GM08714 (cell line): ENCODE measurements around the gene WRAP73.

Experiments
- H3K4me3 ChIP-seq: fragments of 200-500 bp; sonication (Bioruptor generic); 2 replicates; pipeline ENCODE4 v1.5.1; 2014; ENCODE audit warnings: mild to moderate bottlenecking, low read length, inconsistent platforms
- ZNF274 ChIP-seq: IDR thresholded peaks from 2 replicates; pipeline ENCODE4 v1.6.1; 2012; ENCODE audit warnings: mild to moderate bottlenecking, low read depth, low read length

WRAP73 gene

DNA sequence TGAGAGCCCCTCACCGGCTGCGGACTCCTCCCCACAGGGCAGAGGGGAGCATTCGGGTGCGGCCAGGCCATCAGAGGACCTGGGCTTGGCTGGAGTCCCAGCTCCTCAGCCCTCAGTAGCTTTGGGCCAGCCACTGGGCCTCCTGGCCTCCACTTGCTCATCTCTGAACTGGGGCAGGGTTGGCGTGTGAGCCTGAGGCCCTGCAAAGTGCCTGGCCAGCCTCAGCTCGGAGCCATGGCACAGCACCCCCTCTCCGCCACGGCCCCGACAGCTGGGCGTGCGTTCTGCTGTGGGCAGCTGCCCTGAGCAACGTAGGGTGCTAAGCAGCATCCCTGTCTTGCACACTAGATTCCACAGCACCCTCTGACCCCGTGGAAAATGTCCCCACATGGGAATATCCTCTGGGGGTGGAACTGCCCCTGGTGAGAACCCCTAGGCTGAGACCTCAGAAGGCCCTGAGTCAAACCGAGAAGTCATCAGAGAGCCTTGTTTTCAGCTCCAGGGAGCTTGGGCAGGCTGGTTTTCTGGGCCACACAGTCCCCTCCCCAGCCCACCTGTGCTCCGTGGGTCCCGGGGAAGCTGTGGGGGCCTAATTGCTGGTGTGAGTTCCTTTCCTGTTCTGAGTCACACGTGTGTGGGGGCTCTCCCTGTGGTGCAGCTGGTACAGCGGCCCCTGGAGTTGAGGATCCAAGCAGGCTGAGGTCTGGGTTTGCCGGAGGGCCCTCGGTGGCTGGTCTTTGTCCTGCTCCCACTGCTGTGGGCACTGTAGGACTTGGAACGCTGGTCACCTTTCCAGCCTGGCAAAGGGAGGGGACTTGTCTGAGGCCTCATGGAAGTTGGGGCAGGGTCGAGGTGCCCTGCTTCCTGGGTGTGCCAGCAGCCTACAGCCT, 26.9 kb upstream of the WRAP73 start:
- no peak for TF ChIP-seq ZNF274
- no peak overlapping the region for H3K4me3 ChIP-seq

DNA sequence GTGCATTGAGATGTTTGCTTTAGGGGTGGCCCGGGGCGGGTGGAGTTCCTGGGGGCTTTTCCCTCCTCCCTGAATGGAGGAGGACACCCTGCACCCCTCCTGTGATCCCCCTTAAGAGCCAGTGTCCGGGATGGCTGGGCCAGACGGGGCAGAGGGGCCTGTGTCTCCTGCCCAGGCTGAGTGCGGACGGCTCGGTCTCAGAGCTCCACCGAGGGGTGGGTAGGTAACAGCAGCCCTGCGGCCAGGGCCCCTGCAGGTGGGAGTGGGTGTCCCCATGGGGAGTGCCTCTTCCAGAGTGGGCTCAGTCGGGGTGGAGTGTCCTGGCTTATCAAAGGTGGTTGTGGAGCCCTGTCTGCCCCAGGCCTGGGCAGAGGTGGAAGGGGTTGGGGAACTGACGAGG, 25.5 kb upstream of the WRAP73 start:
- TF ChIP-seq ZNF274 = no peak
- no peak overlapping the region for H3K4me3 ChIP-seq

DNA sequence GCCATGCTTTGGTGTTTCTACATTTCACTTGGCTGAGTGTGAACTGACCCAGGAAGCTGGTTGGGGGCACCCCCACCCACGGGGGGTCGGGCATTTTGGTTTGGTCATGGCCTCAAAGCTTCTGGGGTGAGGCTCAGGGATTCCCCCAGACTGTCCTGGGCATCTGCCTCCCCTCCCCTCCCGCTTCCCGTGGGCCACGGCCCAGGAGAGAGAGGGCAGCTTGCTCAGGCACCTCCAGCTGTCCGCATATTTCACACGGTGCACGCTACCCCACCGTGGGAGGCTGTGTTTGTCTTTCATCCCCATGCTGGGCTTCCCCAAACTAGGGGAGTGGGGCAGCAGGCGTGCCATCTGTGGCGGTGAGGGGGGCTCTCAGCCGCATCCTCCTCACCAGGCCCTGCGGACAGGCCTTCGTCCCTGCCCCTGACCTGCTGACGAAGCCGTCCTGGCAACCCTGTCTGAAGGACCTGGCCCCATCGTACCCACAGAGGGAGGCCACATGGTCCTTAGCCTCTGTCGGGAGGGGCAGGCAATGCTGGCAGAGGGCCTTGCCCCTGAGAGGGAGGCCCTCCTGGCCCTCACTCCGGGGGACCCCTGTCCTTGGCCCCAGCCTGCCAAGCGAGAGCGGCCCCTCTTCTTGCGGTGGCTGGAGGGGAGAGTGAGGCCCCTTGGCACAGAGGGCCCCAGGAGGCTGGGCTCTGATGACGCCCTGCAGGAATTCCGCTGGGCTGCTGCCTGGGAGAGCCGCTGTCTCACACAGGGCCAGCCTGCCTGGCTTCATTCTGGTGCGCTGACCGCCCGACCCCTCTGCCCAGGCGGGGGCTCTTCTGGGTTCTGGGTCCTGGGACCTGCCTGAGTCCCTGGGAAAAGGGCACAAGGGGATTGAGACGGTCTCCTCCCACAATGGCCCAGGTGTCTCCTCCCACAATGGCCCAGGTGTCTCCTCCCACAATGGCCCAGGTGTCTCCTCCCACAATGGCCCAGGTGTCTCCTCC, 24.5 kb upstream of the WRAP73 start:
- H3K4me3 ChIP-seq = no peak overlapping the region

DNA sequence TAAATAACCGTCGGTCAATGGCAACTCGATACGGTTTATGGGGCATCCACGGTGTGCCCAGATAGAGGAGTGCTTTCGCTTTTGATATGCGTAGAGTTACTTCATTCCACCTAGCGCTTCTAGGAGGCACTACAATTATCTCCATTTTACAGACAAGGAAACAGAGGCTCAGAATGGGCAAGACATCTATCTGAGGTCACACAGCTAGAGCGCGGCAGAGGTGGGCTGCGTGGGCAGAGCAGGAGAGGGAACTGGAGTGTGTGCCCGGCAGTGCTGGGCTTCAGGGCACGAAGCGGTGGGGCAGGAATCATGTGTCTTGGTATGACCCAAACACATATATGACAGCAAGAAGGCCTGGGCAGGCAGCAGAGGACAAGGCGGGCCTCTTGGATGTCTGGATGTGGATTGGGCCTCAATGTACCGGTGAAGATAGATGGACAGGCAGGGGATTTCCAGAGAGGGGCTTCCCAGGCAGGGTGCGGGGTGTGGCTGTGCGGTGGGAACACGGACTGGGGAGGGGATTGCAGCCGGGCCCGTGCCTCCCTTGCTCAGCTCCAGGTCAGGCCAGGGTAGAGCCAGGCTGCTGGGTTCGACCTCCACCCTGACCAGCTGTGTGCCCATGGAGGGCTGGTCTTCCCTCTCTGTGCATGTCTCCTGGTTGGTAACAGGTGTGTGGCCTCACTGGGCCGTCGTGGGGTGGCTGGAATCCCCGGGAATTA, 23.6 kb upstream of the WRAP73 start:
- no peak overlapping the region for H3K4me3 ChIP-seq
- no peak for TF ChIP-seq ZNF274

More for the DNA sequence above, 24.5 kb upstream of the WRAP73 start:
- no peak for TF ChIP-seq ZNF274

DNA sequence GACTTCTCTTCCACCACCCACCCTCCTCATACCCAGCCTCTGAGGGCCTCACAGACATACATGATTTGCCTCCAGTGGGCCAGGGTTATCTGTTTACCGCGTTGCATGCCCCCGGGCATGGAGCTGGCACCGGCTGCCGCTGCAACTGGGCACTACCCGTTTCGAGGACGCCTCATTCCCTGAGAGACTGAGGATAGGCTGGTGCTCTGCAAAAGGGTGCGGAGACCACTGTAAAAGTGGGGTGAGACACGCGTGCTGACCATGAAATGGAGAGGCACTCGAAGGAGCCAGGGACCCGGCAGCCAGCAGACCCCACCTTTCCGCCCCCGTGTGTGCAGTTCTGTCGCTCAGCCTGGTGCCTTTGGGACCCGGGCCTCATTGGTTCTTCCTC, 23.1 kb upstream of the WRAP73 start:
- no peak overlapping the region for H3K4me3 ChIP-seq
- TF ChIP-seq ZNF274 = no peak

DNA sequence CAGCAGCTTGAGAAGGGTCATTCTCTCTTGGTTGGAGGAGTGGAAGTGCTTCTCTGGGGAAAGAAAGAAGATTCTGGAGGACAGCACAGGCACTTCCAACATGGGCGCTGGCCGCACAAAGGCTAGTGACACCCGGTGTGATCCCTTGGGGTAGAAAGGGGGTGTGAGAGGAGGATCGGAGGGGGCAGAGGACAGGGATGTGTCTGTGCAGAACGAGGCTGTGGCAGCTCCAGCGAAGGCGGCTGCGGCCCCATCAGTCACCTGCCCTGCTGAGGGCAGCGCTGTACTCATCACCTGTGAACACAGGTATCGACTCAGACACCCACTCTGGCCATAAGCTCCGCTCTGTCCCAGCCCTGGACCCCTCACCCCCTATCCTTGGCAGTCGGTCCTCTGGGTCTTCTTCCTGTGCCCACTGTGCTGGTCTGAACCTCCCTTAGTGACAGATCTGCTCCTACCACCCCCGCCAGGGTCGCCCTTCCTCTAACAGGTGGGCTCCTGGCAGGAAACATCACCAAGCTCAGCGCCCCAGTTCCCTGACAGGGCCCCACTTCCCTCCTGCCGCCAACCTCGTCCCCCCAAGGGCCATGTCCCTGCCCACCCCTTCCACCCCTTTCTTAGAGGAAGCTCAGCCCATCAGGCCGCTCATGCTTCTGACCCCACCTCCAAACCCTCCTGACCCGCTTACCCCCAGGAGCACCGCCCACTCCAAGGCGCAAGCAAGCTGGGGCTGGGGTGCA, 22.5 kb upstream of the WRAP73 start:
- no peak overlapping the region for H3K4me3 ChIP-seq
- TF ChIP-seq ZNF274 = no peak

DNA sequence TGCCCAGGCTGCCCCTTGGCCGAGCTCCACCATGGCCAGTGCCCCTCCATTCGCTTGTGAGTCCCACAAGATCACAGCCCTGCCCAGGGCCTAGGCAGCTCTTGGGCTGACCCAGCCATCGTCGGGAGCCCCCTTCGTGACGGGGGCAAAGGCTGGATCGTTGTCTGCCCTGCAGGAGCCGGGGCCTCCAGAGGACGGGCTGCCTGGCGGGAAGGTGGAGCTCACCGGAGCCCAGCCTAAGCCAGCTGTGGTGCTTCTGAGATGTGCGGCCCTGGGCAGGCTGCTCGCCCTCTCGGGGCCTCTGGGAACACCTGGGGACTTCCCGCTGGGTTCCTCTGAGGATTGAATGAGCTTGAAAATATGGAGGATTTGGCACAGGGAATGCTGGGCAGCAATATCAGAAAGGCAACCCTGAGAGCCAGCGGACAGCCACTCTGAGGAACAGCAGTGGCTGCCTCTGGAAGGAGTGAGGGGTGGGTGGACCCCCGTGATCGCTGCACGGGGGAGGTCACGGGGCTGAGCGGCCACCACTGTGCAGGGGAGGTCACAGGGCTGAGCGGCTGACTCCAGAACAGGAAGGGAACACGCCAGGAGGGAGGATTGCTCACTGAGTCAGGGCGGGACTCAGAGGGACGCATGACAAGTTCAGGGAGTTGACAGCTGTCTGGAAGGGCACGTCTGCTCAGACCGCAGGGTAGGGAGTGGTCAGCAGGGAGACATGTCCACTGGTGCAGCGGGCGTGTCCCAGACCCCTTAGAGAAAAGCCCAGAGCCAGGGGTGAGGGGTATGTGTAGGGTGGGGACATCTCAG, 21.7 kb upstream of the WRAP73 start:
- no peak for TF ChIP-seq ZNF274
- no peak overlapping the region for H3K4me3 ChIP-seq

DNA sequence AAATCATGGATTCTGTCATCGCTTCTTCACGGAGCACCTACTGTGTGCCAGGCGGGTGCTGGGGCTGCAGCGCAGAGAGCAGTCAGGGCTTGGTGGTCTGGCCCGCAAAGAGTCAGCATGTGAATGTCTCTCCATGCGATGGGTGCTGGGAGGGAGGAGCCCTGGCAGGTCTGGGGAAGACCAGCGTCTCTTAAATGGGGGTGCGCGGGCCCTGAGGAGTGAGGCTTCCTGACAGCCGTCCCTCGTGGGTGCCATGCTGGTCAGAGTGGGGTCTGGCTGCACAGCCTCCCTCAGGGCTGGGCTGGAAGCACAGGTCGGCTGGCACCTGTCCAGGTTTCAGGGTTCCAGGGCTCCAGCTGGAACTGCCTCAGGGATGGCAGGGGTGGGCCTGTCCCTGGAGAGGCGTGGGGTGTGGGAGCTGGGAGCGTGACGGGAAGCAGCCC, 20.9 kb upstream of the WRAP73 start:
- no peak overlapping the region for H3K4me3 ChIP-seq
- no peak for TF ChIP-seq ZNF274

DNA sequence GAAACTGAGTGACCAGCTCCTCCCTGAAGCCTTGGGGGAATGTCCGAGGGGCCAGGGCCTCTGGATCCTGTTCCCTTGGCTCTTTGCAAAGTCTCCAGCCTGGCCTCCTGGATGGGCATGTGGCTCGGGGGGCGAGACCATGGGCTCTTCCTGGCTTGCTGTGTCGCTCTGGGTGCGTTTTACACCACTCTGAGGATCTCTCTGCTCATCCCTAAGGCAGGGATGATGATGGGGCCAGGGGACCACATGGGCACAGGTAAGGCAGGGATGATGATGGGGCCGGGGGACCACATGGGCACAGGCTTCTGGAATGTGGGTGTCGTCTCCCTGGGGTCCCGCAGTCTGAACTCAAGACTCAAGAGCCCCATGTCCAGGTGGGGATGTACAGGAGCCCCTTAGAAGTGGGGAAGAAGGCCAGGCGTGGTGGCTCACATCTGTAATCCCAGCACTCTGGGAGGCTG, 20.1 kb upstream of the WRAP73 start:
- H3K4me3 ChIP-seq = no peak overlapping the region
- no peak for TF ChIP-seq ZNF274

DNA sequence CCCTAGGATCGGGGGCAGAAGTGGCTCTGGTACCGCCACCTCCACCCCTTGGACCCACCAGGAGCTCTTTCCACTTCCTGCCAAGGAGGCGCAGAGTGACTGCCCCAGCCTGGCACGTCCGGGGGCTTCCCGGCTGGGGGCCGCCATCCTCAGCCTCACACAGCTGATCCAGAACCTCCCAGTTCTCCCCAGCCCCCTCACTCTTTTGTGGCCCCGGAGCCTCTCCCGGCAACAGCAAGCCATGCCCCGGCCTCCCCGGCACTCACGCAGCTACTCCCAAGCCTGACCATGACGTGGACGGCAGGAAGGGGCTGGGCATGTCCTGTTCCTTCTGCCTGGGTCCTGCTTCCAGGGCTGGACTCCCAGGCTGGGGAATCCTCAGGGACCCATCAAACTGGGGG, 19.5 kb upstream of the WRAP73 start:
- TF ChIP-seq ZNF274 = no peak
- H3K4me3 ChIP-seq = no peak overlapping the region

DNA sequence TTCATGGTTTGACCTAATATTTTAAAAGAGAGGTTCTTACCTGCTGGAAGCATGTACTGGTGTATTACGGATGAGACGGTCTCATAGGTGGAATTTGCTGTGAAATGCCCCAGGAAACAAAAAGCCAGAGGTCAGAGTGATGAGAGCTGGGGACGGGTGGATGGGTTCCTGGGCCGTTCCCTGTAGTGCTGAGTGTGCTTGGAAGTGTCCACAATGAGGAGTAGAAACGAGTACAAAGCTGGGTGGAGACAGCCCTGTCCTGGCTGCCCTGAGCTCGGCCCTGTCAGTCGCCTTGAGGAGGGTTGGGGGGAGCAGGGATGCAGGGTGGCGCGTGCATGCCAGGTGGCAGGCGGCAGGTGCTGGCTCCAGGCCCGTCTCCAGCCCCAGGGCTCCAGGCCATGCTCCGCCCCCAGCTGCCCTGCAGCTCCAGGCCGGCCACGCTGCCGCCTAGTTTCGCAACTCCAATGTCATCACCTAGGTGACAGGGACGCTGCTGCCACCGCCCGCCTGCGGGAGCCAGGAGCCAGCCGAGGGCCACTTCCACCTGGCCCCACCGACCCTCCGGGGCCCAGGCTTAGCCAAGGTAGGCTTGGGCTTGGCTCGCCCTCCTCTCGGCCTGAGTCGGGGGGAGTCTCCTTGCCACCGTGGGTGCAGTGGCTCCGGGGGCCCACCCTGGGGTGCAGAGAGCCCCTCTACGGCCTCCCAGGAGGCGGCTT, 18.8 kb upstream of the WRAP73 start:
- TF ChIP-seq ZNF274 = no peak
- no peak overlapping the region for H3K4me3 ChIP-seq

DNA sequence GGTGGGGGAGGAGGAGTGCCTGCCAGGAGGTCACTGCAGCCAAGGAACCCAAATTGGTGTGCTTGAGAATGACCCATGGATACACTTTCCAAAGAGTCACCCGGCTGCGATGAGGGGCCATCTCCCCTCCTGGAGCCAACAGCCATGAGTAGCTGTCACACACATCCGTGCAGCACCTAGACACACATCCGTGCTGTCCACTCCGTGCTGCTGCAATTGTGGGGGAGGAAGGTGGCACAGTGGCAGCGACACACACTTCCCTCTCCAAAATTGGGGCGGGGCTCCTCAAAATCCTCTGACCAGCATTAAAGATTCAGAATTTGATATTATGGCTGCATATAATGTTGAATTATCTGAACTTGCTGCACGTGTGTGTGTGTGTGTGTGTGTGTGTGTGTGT, 18.2 kb upstream of the WRAP73 start:
- no peak overlapping the region for H3K4me3 ChIP-seq
- TF ChIP-seq ZNF274 = no peak
